H9 (cell line): Measurements from ENCODE around the gene XRCC2. TPM values are rescaled to one million over a fixed set of nuclear protein-coding genes. Genes with fewer than 3 reads are reported as not detected.

Experiments
- DNase-seq: peaks from one replicate; pipeline ENCODE4 v3.0.0-alpha.2; 2017
- H2AFZ ChIP-seq: one replicate; pipeline ENCODE4 v1.6.1; 2013; ENCODE audit warnings: mild to moderate bottlenecking, low read length, control low read depth, moderate library complexity
- H2AK5ac ChIP-seq: 2 replicates; pipeline ENCODE4 v1.6.1; 2013; ENCODE audit warnings: low read length, control low read depth, mixed read lengths; ENCODE audit not compliant: insufficient read length
- H2BK120ac ChIP-seq: one replicate; pipeline ENCODE4 v1.6.1; 2013; ENCODE audit warnings: low read depth, mild to moderate bottlenecking, low read length, control low read depth, inconsistent platforms; ENCODE audit not compliant: poor library complexity, severe bottlenecking
- H2BK12ac ChIP-seq: 2 replicates; pipeline ENCODE4 v1.6.1; 2013; ENCODE audit warnings: low read length, control low read depth, mixed read lengths, low read depth; ENCODE audit not compliant: insufficient read length
- H2BK15ac ChIP-seq: 2 replicates; pipeline ENCODE4 v1.6.1; 2013; ENCODE audit warnings: low read depth, low read length, control low read depth
- H2BK20ac ChIP-seq: one replicate; pipeline ENCODE4 v1.6.1; 2013; ENCODE audit warnings: low read depth, mild to moderate bottlenecking, low read length, control low read depth, inconsistent platforms; ENCODE audit not compliant: poor library complexity, severe bottlenecking
- H2BK5ac ChIP-seq: 2 replicates; pipeline ENCODE4 v1.6.1; 2013; ENCODE audit warnings: low read length, control low read depth, mixed read lengths; ENCODE audit not compliant: insufficient read length
- H3K14ac ChIP-seq: 2 replicates; pipeline ENCODE4 v1.6.1; 2013; ENCODE audit warnings: low read length, control low read depth; ENCODE audit not compliant: insufficient read depth
- H3K18ac ChIP-seq: 2 replicates; pipeline ENCODE4 v1.6.1; 2013; ENCODE audit warnings: low read depth, mild to moderate bottlenecking, mixed read lengths, low read length, control low read depth; ENCODE audit not compliant: insufficient read length
- H3K23ac ChIP-seq: 2 replicates; pipeline ENCODE4 v1.6.1; 2013; ENCODE audit warnings: low read length, control low read depth, mixed read lengths, low read depth; ENCODE audit not compliant: insufficient read length
- H3K23me2 ChIP-seq: 2 replicates; pipeline ENCODE4 v1.6.1; 2013; ENCODE audit warnings: low read depth, mild to moderate bottlenecking, mixed read lengths, low read length, control low read depth; ENCODE audit not compliant: insufficient read length, poor library complexity, severe bottlenecking
- H3K27ac ChIP-seq: 2 replicates; pipeline ENCODE4 v1.5.1; 2013; ENCODE audit warnings: low read length, control low read depth, mixed read lengths, low read depth; ENCODE audit not compliant: insufficient read length
- H3K27me3 ChIP-seq: 2 replicates; pipeline ENCODE4 v1.6.1; 2013; ENCODE audit warnings: low read length, control low read depth, inconsistent platforms; ENCODE audit not compliant: insufficient read depth
- H3K4ac ChIP-seq: 2 replicates; pipeline ENCODE4 v1.6.1; 2013; ENCODE audit warnings: low read depth, mild to moderate bottlenecking, control low read depth, inconsistent platforms, low read length, moderate library complexity
- H3K4me1 ChIP-seq: 2 replicates; pipeline ENCODE4 v1.6.1; 2013; ENCODE audit warnings: low read length, control low read depth, inconsistent platforms; ENCODE audit not compliant: insufficient read depth
- H3K4me2 ChIP-seq: 2 replicates; pipeline ENCODE4 v1.6.1; 2013; ENCODE audit warnings: low read length, control low read depth, mixed read lengths; ENCODE audit not compliant: insufficient read length, insufficient read depth
- H3K56ac ChIP-seq: 2 replicates; pipeline ENCODE4 v1.6.1; 2013; ENCODE audit warnings: low read depth, mild to moderate bottlenecking, mixed read lengths, low read length, control low read depth; ENCODE audit not compliant: insufficient read length
- H3K79me1 ChIP-seq: 2 replicates; pipeline ENCODE4 v1.6.1; 2013; ENCODE audit warnings: low read depth, mild to moderate bottlenecking, moderate library complexity, low read length, control low read depth, inconsistent platforms; ENCODE audit not compliant: insufficient read depth, poor library complexity, severe bottlenecking
- H3K79me2 ChIP-seq: 2 replicates; pipeline ENCODE4 v1.6.1; 2013; ENCODE audit warnings: low read length, control low read depth, inconsistent platforms; ENCODE audit not compliant: insufficient read depth
- H3K9ac ChIP-seq: 2 replicates; pipeline ENCODE4 v1.6.1; 2013; ENCODE audit warnings: low read length, control low read depth, mixed read lengths; ENCODE audit not compliant: insufficient read length; ENCODE audit errors: extremely low read depth
- H3K9me3 ChIP-seq: one replicate; pipeline ENCODE4 v1.6.1; 2013; ENCODE audit warnings: low read depth, low read length, inconsistent platforms; ENCODE audit not compliant: control insufficient read depth
- H3T11ph ChIP-seq: one replicate; pipeline ENCODE4 v1.6.1; 2013; ENCODE audit warnings: mild to moderate bottlenecking, low read length, control low read depth, inconsistent platforms
- H4K20me1 ChIP-seq: one replicate; pipeline ENCODE4 v1.6.1; 2013; ENCODE audit not compliant: control insufficient read depth, insufficient read length, insufficient read depth
- H4K5ac ChIP-seq: 2 replicates; pipeline ENCODE4 v1.6.1; 2013; ENCODE audit warnings: low read depth, mild to moderate bottlenecking, mixed read lengths, low read length, control low read depth; ENCODE audit not compliant: insufficient read length
- H4K8ac ChIP-seq: replicated peaks from 2 replicates; pipeline ENCODE4 v1.6.1; 2013; ENCODE audit warnings: low read length, control low read depth, mixed read lengths, low read depth; ENCODE audit not compliant: insufficient read length
- H4K91ac ChIP-seq: 2 replicates; pipeline ENCODE4 v1.6.1; 2013; ENCODE audit warnings: low read depth, mild to moderate bottlenecking, moderate library complexity, mixed read lengths, low read length, control low read depth; ENCODE audit not compliant: insufficient read length
- H3K27ac Mint-ChIP-seq, 3 experiments: 2 replicates in 2 of 3; 3 replicates in 1 of 3; pipeline ENCODE4 v1.8.0; 2020 to 2021; ENCODE audit warnings: mixed read lengths in 3 of 3, mild to moderate bottlenecking in 1 of 3, moderate library complexity in 1 of 3
- H3K27me3 Mint-ChIP-seq: 2 replicates; pipeline ENCODE4 v1.8.0; 2021; ENCODE audit warnings: low read depth, mild to moderate bottlenecking, moderate library complexity, mixed read lengths
- H3K36me3 Mint-ChIP-seq, 3 experiments: 2 replicates in 2 of 3; 3 replicates in 1 of 3; pipeline ENCODE4 v1.8.0; 2020 to 2021; ENCODE audit warnings: low read depth in 3 of 3, mixed read lengths in 3 of 3; ENCODE audit not compliant: insufficient read depth in 1 of 3
- H3K4me1 Mint-ChIP-seq, 2 experiments: 2 replicates each; pipeline ENCODE4 v1.8.0; 2020; ENCODE audit warnings: mixed read lengths in 2 of 2
- H3K4me3 Mint-ChIP-seq, 2 experiments: 2 replicates in 1 of 2; 3 replicates in 1 of 2; pipeline ENCODE4 v1.8.0; 2020 to 2021; ENCODE audit warnings: mild to moderate bottlenecking in 2 of 2, mixed read lengths in 2 of 2, moderate library complexity in 1 of 2
- H3K9me3 Mint-ChIP-seq, 2 experiments: 2 replicates in 1 of 2; 3 replicates in 1 of 2; pipeline ENCODE4 v1.8.0; 2020; ENCODE audit warnings: mild to moderate bottlenecking in 2 of 2, mixed read lengths in 2 of 2, moderate library complexity in 1 of 2
- CTCF ChIP-seq: fragments of 200-600 bp; sonication (generic); conservative IDR thresholded peaks from 3 replicates; pipeline ENCODE4 v1.8.0; 2021; ENCODE audit warnings: antibody characterized with exemption, mild to moderate bottlenecking
- WGBS: extraction: QIAGEN DNeasy Blood & Tissue Kit; methylation state at CpG from one replicate; pipeline ENCODE4 v1.1.7; 2013; ENCODE audit warnings: missing lambda C conversion rate, low lambda C conversion rate, mixed read lengths; ENCODE audit not compliant: insufficient read length; ENCODE audit errors: extremely low coverage; 5-methylcytosine and 5-hydroxymethylcytosine counted together
- total RNA-seq: library from RNA; stranded (reverse); gene quantifications from 2 replicates; pipeline ENCODE4 v1.2.1, GENCODE V29; 2021

XRCC2 gene
- total RNA-seq, 1 experiment from 2014 or later, result 22.8 TPM

DNA sequence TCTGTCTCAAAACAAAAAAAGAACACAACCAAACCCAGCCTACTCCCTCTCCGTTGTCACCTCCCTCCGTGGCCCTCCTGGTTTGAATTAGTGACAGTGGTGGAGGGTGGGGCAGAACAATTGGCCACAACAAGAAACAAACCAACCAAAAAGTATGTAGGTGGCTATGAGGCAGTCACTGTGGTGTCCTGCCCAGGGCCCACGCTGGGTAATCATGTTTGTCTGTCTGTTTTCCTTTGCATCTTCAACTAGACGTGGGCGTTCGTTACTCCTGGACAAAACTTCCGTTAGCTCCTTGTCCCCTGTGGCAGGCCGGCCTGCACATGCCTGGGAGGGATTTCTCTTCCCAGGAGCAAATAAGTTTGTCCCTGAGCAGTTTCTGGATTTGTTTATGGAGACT is 78.4 kb downstream of the XRCC2 start:
- no peak overlapping the region for H2BK20ac ChIP-seq
- Mint-ChIP-seq H3K9me3 (no peaks in the 10 kb centered on the region), H3K36me3 (no peaks in the 10 kb centered on the region), H3K4me3 (no peak overlapping the region), H3K27ac (no peak overlapping the region), H3K27me3 (no peaks in the 10 kb centered on the region; the same call in 1 of the 2 replicates), H3K4me1 (no peaks in the 10 kb centered on the region)
- no peak overlapping the region for H2BK12ac ChIP-seq
- H3K14ac ChIP-seq, result no peak overlapping the region
- H4K8ac ChIP-seq, result no peak overlapping the region
- no peak overlapping the region for H3K56ac ChIP-seq
- no peak overlapping the region for H4K5ac ChIP-seq
- H3K4me1 ChIP-seq, result no peaks in the 10 kb centered on the region
- H4K91ac ChIP-seq, result no peak overlapping the region
- H3T11ph ChIP-seq, result no peak overlapping the region
- no peak overlapping the region for H2BK5ac ChIP-seq
- no peaks in the 10 kb centered on the region for H3K27me3 ChIP-seq
- no peak overlapping the region for H3K4me2 ChIP-seq
- no peak overlapping the region for H3K27ac ChIP-seq
- H2BK120ac ChIP-seq, result no peak overlapping the region
- H2AFZ ChIP-seq, result no peak overlapping the region
- H3K18ac ChIP-seq, result no peak overlapping the region
- no peak overlapping the region for H2BK15ac ChIP-seq
- no peaks in the 10 kb centered on the region for H3K79me2 ChIP-seq
- DNase-seq, result no peak
- H3K23ac ChIP-seq, result no peak overlapping the region
- H4K20me1 ChIP-seq, result no peaks in the 10 kb centered on the region
- no peak overlapping the region for H2AK5ac ChIP-seq
- no CpG with 5 or more reads among the region's 8 CpGs for WGBS
- no peak for TF ChIP-seq CTCF
- H3K23me2 ChIP-seq, result no peaks in the 10 kb centered on the region
- H3K4ac ChIP-seq, result no peak overlapping the region
- no peak overlapping the region for H3K9ac ChIP-seq
- no peaks in the 10 kb centered on the region for H3K79me1 ChIP-seq
- no peaks in the 10 kb centered on the region for H3K9me3 ChIP-seq
